ENCODE measurements around the gene ANXA3. TPM values are rescaled to one million over a fixed set of nuclear protein-coding genes. Genes with fewer than 3 reads are reported as not detected.

ANXA3 gene
- total and polyA plus RNA-seq, 12 donors = 0.72 to 14.1 (median 3.8) TPM

DNA sequence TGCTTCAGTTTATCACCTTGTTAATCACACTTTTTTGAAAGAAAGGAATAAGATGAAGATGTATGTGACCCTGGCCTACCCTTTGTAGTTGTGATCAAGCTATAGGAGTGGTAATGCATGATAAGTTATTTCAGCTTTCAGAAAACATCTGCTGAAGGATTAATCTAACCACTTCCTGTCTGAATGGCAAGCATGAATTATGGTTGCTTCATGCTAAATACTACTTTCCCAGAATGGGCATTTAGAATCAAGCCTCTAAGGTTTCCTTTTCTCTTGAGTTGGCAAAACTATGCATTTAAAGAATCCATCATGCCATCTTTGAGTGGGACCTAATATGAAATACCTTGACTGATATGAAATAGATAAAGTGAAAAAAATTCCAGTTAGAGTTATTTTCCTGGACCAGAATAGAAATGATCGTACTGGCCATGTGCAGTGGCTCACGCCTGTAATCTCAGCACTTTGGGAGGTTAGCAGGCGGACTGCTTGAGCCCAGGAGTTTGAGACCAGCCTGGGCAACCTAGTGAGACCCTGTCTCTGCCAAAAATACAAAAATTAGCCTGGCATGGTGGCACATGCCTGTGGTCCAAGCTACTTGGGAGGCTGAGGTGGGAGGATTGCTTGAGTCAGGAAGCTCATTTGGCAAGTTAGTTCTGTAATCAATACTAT lies 59.1 kb downstream of the ANXA3 start:
- Histone ChIP-seq H3K27ac (no peak overlapping the region), H3K4me3 (no peak overlapping the region), H3K27me3 (no peaks in the 10 kb centered on the region), H3K36me3 (replicated peaks in 1 of 2) (no peaks in the 10 kb centered on the region), H3K9me3 (replicated peaks in 1 of 3) (no peaks in the 10 kb centered on the region), H3K4me1 (replicated peaks in 1 of 2) (peaks cover 0 to 7% of the 10 kb centered on the region in 2 donors)
- intact Hi-C loops (cut with DNase I) = loop anchor here (2.0 to 10.0 kb wide), 2 partner anchors 254 kb away; no protein-coding TSS in a partner anchor
- WGBS, 4 donors = 76 to 87% (median 84%) methylated on average over 3 of the region's 3 CpGs
- no peak for TF ChIP-seq POLR2A (IDR thresholded peaks at IDR 0.05)
- TF ChIP-seq, protein P1, sequence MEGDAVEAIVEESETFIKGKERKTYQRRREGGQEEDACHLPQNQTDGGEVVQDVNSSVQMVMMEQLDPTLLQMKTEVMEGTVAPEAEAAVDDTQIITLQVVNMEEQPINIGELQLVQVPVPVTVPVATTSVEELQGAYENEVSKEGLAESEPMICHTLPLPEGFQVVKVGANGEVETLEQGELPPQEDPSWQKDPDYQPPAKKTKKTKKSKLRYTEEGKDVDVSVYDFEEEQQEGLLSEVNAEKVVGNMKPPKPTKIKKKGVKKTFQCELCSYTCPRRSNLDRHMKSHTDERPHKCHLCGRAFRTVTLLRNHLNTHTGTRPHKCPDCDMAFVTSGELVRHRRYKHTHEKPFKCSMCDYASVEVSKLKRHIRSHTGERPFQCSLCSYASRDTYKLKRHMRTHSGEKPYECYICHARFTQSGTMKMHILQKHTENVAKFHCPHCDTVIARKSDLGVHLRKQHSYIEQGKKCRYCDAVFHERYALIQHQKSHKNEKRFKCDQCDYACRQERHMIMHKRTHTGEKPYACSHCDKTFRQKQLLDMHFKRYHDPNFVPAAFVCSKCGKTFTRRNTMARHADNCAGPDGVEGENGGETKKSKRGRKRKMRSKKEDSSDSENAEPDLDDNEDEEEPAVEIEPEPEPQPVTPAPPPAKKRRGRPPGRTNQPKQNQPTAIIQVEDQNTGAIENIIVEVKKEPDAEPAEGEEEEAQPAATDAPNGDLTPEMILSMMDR (IDR thresholded peaks at IDR 0.05) = no peak
- no peak for DNase-seq

DNA sequence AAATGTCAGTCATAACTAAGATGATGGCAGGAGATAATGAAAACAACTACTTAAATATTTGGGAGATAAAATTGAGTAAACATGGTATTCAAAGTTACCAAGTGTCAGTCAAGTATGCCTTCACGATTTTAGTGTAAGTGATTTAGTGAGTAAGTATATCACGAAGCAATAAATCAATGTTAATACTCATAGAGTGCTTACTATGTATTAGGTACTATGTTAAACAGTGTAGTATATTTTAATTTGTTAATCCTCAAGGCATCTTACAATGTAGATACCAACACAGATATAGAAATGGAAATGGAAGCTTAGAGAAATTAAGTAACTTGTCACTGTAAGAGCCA lies 59.6 kb downstream of the ANXA3 start:
- H3K4me3 ChIP-seq = no peak overlapping the region
- no peaks in the 10 kb centered on the region for H3K9me3 ChIP-seq (replicated peaks in 1 of 3)
- no peak for DNase-seq
- 73 to 88% (median 83%) methylated on average over 2 of the region's 2 CpGs for WGBS, 4 donors
- H3K27ac ChIP-seq = no peak overlapping the region
- H3K27me3 ChIP-seq = no peaks in the 10 kb centered on the region
- no peak for TF ChIP-seq POLR2A (IDR thresholded peaks at IDR 0.05)
- TF ChIP-seq, protein P1 (IDR thresholded peaks at IDR 0.05) = no peak
- H3K4me1 ChIP-seq (replicated peaks in 1 of 2) = peaks cover 0 to 7% of the 10 kb centered on the region in 2 donors
- intact Hi-C loops (cut with DNase I) = loop anchor here (2.0 to 10.0 kb wide), 2 partner anchors 254 kb away; no protein-coding TSS in a partner anchor
- no peaks in the 10 kb centered on the region for H3K36me3 ChIP-seq (replicated peaks in 1 of 2)

DNA sequence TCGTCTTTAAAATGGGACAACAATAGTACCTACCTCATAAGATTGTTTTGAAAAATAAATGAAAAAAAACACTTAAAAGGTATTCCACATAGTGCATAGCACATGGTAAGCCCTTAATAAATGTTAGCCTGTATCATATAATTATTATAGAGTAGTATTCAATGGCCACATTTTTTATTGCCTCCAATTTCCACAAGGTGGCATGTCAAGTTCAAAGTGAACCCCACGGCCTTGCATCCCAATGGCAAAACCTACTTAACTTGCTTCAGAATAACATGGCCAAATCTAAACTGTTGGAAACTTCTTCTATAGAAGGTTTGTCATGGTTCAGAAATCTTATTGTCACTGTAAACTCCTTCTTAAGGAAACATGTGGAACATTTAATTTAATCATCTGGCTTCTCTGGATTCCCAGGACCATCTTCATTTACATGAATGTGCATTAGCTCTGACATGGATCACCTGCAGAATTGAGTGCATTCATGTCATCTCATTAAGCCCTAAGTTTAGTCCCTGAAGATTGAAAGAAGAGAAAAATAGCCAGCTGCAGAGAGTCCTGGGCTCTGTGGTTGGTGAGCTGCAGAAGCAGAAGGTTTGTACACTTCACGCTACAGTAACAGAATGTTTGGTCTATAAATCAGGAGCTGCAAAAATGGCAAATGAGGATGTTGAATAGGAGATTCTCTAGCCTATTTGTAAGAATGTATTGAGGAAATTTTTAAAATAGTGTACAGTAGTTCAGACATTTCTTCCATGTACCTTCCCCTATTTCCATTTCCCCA lies 61.0 kb downstream of the ANXA3 start:
- Histone ChIP-seq H3K27me3 (no peaks in the 10 kb centered on the region), H3K27ac (no peak overlapping the region), H3K9me3 (replicated peaks in 1 of 3) (no peaks in the 10 kb centered on the region), H3K4me1 (replicated peaks in 1 of 2) (peaks cover 0 to 7% of the 10 kb centered on the region in 2 donors), H3K36me3 (replicated peaks in 1 of 2) (no peaks in the 10 kb centered on the region), H3K4me3 (no peak overlapping the region)
- peak; percentile 26 to 67 (median 38) for DNase-seq
- TF ChIP-seq, protein P1 (IDR thresholded peaks at IDR 0.05) = peak; percentile 46 to 80 (median 70)
- no peak for TF ChIP-seq POLR2A (IDR thresholded peaks at IDR 0.05)
- whole genome bisulfite sequencing, 4 donors = 58 to 64% (median 62%) methylated on average over 3 of the region's 3 CpGs
- intact Hi-C loops (cut with DNase I) = loop anchor here in 1 of 2 donors (10.0 kb wide), 1 partner anchor 252 kb away; no protein-coding TSS in a partner anchor

DNA sequence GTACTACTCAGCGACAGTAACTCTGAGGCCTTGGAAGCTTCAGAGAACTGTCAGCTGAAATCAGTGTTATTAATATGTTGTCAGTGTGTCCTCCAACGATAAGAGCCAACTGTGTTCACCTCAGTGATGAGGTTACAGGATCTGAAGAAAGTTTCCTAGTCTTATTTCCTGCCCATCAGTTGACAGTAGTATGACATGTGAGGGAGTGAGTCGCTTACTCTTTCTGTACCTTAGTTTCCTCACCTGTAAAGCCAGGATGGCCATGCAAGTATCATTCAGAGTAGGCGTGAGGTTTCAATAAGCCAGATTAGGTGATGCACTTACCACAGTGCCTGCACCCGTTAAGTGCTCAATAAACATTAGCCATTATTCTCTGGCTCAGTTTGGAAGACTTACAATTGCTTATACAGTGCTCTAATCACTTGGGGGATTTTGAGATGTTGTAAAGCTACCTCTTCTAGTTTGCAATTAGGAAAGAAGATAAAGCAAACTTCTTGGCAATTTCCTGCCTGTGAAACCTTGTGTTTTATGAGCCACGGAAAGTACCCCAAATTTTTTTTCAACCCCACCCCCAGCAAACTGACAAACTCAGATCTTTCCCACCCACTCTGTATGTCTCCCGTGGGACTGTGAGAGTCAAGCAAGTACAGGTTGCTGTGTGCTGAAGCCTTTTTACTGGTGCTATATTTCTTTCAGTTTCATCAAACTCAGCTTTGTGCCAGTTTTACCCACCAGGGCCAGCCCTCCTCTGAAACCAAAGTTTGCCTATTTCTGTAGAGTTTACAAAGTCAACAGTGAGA lies 62.2 kb downstream of the ANXA3 start:
- Histone ChIP-seq H3K36me3 (replicated peaks in 1 of 2) (no peaks in the 10 kb centered on the region), H3K9me3 (replicated peaks in 1 of 3) (no peaks in the 10 kb centered on the region), H3K4me3 (no peak overlapping the region), H3K4me1 (replicated peaks in 1 of 2) (peaks cover 0 to 7% of the 10 kb centered on the region in 2 donors), H3K27me3 (no peaks in the 10 kb centered on the region), H3K27ac (no peak overlapping the region)
- intact Hi-C loops (cut with DNase I) = loop anchor here in 1 of 2 donors (10.0 kb wide), 1 partner anchor 251 kb away; no protein-coding TSS in a partner anchor
- WGBS, 4 donors = 59 to 70% (median 62%) methylated on average over 7 of the region's 7 CpGs
- TF ChIP-seq, protein P1 (IDR thresholded peaks at IDR 0.05) = no peak
- no peak for TF ChIP-seq POLR2A (IDR thresholded peaks at IDR 0.05)
- DNase-seq = no peak

All from adrenal gland (tissue), 12 donors.